Measurements from ENCODE around the gene NEAT1. TPM values are rescaled to one million over a fixed set of nuclear protein-coding genes. Genes with fewer than 3 reads are reported as not detected.

Gene NEAT1
- polyA plus RNA-seq, 1 donor from 2014 or later, result 4.2 TPM

- peak overlapping the region; percentile 32 for H3K4me3 ChIP-seq (ENCODE audit: low read length)
- H3K79me2 ChIP-seq (replicated peaks; ENCODE audit: insufficient read depth, low read length), result peaks cover 91% of the 10 kb centered on the region
- peak overlapping the region; percentile 47 for H3K9ac ChIP-seq (ENCODE audit: low read length)
- H3K4me2 ChIP-seq (ENCODE audit: low read length), result no peak overlapping the region
- H3K9me3 ChIP-seq (ENCODE audit: low read length), result no peaks in the 10 kb centered on the region
- no peak overlapping the region for H2AFZ ChIP-seq (ENCODE audit: low read depth, low read length)
- no peaks in the 10 kb centered on the region for H3K27me3 ChIP-seq (ENCODE audit: insufficient read depth, low read depth, low read length)
- H3F3A ChIP-seq (ENCODE audit: insufficient read depth, low read length, poor library complexity, severe bottlenecking), result peaks cover 23% of the 10 kb centered on the region
- H3K27ac ChIP-seq (ENCODE audit: low read length), result peak overlapping the region; percentile 61
- H4K20me1 ChIP-seq (ENCODE audit: insufficient read depth), result no peaks in the 10 kb centered on the region
- no peak for TF ChIP-seq POLR2AphosphoS5 (IDR thresholded peaks at IDR 0.05)
- no peak for TF ChIP-seq SMC3 (conservative IDR thresholded peaks at IDR 0.05; ENCODE audit: poor library complexity)
- no peak for TF ChIP-seq EZH2 (IDR thresholded peaks at IDR 0.05; ENCODE audit: borderline replicate concordance, insufficient read depth, low read length, poor library complexity, severe bottlenecking)
- TF ChIP-seq EP300 (conservative IDR thresholded peaks at IDR 0.05; ENCODE audit: poor library complexity, severe bottlenecking), result no peak
- no peak for TF ChIP-seq MXI1 (conservative IDR thresholded peaks at IDR 0.05; ENCODE audit: poor library complexity, severe bottlenecking)
- TF ChIP-seq, protein P1, sequence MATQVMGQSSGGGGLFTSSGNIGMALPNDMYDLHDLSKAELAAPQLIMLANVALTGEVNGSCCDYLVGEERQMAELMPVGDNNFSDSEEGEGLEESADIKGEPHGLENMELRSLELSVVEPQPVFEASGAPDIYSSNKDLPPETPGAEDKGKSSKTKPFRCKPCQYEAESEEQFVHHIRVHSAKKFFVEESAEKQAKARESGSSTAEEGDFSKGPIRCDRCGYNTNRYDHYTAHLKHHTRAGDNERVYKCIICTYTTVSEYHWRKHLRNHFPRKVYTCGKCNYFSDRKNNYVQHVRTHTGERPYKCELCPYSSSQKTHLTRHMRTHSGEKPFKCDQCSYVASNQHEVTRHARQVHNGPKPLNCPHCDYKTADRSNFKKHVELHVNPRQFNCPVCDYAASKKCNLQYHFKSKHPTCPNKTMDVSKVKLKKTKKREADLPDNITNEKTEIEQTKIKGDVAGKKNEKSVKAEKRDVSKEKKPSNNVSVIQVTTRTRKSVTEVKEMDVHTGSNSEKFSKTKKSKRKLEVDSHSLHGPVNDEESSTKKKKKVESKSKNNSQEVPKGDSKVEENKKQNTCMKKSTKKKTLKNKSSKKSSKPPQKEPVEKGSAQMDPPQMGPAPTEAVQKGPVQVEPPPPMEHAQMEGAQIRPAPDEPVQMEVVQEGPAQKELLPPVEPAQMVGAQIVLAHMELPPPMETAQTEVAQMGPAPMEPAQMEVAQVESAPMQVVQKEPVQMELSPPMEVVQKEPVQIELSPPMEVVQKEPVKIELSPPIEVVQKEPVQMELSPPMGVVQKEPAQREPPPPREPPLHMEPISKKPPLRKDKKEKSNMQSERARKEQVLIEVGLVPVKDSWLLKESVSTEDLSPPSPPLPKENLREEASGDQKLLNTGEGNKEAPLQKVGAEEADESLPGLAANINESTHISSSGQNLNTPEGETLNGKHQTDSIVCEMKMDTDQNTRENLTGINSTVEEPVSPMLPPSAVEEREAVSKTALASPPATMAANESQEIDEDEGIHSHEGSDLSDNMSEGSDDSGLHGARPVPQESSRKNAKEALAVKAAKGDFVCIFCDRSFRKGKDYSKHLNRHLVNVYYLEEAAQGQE (IDR thresholded peaks at IDR 0.05; ENCODE audit: borderline replicate concordance), result no peak
- no peak for TF ChIP-seq CTCF (IDR thresholded peaks at IDR 0.05; ENCODE audit: poor library complexity, severe bottlenecking)
- no peak for TF ChIP-seq TAF1 (IDR thresholded peaks at IDR 0.05; ENCODE audit: low read depth)
- TF ChIP-seq RAD21 (conservative IDR thresholded peaks at IDR 0.05), result no peak
- no peaks in the 10 kb centered on the region for H3K36me3 ChIP-seq (ENCODE audit: insufficient read depth, low read length)
- no peaks in the 10 kb centered on the region for H3K9me2 ChIP-seq (ENCODE audit: insufficient read depth, low read length)
These were observed 69.7 kb downstream of the NEAT1 start for GRCh38 chr11:65492387-65492636.

DNA sequence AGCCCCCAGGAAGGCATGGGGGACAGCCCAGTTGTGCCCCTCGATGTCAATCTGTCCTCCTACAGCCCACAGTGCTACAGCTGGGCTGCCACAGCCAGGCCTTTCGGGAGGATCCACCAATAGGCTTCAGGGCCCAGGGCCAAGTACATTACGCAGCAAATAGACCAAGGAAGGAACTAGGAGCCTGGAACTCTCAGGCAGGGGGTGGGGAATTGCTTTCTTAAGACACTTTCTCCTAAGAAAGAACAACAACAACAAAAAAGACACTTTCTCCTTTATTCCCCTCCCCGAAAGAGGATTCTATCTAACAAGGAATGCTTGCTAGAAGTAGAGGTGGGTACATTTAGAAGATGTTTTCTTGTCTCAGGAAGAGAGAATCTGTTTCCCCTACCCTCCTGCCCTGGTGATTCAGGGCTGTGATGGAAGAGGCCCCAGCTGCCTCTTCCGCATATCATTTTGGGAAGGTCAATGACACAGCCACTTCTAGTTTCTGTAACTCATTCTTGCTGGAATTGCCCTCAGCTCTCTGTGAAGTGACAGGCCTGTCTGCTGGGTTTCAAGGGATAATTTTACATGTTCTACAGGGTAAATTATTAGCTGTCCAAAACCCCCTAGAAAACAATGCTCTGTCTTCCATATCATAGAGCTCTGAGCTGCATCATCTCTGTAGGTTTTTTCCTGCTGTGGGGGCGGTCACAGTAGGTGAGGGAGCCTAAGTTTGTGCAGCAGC lies 70.2 kb downstream of the NEAT1 start:
- H3F3A ChIP-seq (ENCODE audit: insufficient read depth, low read length, poor library complexity, severe bottlenecking), result peaks cover 23% of the 10 kb centered on the region
- no peaks in the 10 kb centered on the region for H3K9me2 ChIP-seq (ENCODE audit: insufficient read depth, low read length)
- no peaks in the 10 kb centered on the region for H3K27me3 ChIP-seq (ENCODE audit: insufficient read depth, low read depth, low read length)
- no peaks in the 10 kb centered on the region for H3K9me3 ChIP-seq (ENCODE audit: low read length)
- peaks cover 93% of the 10 kb centered on the region for H3K79me2 ChIP-seq (replicated peaks; ENCODE audit: insufficient read depth, low read length)
- H2AFZ ChIP-seq (ENCODE audit: low read depth, low read length), result no peak overlapping the region
- no peaks in the 10 kb centered on the region for H4K20me1 ChIP-seq (ENCODE audit: insufficient read depth)
- H3K27ac ChIP-seq (ENCODE audit: low read length), result peak overlapping the region; percentile 61
- peak overlapping the region; percentile 47 for H3K9ac ChIP-seq (ENCODE audit: low read length)
- TF ChIP-seq MXI1 (conservative IDR thresholded peaks at IDR 0.05; ENCODE audit: poor library complexity, severe bottlenecking), result no peak
- peak; percentile 11 for TF ChIP-seq EP300 (conservative IDR thresholded peaks at IDR 0.05; ENCODE audit: poor library complexity, severe bottlenecking)
- no peak overlapping the region for H3K4me3 ChIP-seq (ENCODE audit: low read length)
- H3K4me2 ChIP-seq (ENCODE audit: low read length), result no peak overlapping the region
- H3K36me3 ChIP-seq (ENCODE audit: insufficient read depth, low read length), result no peaks in the 10 kb centered on the region

Data from neural cell (in vitro differentiated cells).